Measurements from ENCODE around the gene PSMC4.

The PSMC4 gene

GRCh38 chr19:39970675-39971379 lies at the start of gene PSMC4:
TSS of gene PSMC4 (plus strand) at chr19:39971165. CDS start at chr19:39971203, 38 bp downstream.
- peak; percentile 99 for DNase-seq

- no peak for DNase-seq
Measured at GRCh38 chr19:39923862-39924261, 47.1 kb upstream of the PSMC4 start.

- DNase-seq, result no peak
Measured at GRCh38 chr19:39924389-39924788, 46.6 kb upstream of the PSMC4 start.

- DNase-seq, result no peak
Measured at GRCh38 chr19:39924952-39925351, 46.0 kb upstream of the PSMC4 start.

GRCh38 chr19:39926170-39926760 lies 44.7 kb upstream of the PSMC4 start:
- no peak for DNase-seq

GRCh38 chr19:39927076-39927475 lies 43.9 kb upstream of the PSMC4 start:
- no peak for DNase-seq

GRCh38 chr19:39927524-39928356 lies 43.2 kb upstream of the PSMC4 start:
- no peak for DNase-seq

GRCh38 chr19:39928357-39928725 lies 42.6 kb upstream of the PSMC4 start:
- DNase-seq, result no peak

- DNase-seq, result no peak
Measured at GRCh38 chr19:39929750-39930149, 41.2 kb upstream of the PSMC4 start.

GRCh38 chr19:39934584-39935363 lies 36.2 kb upstream of the PSMC4 start, which contains the start of gene FCGBP:
TSS of gene FCGBP (minus strand) at chr19:39934634.
- no peak for DNase-seq

GRCh38 chr19:39935364-39935661 lies 35.7 kb upstream of the PSMC4 start:
- DNase-seq, result no peak

GRCh38 chr19:39936020-39936419 lies 34.9 kb upstream of the PSMC4 start:
- no peak for DNase-seq

- no peak for DNase-seq
Measured at GRCh38 chr19:39936622-39937021, 34.3 kb upstream of the PSMC4 start.

- peak; percentile 62 to 74 (median 71) for DNase-seq
Measured at GRCh38 chr19:39937094-39937720, 33.8 kb upstream of the PSMC4 start.

- peak in 2 of 3 donors; percentile 65 to 78 for DNase-seq
Measured at GRCh38 chr19:39937787-39938186, 33.2 kb upstream of the PSMC4 start.

GRCh38 chr19:39939556-39939955 lies 31.4 kb upstream of the PSMC4 start:
- DNase-seq, result peak in 1 of 3 donors; percentile 62

- DNase-seq, result no peak
Measured at GRCh38 chr19:39940221-39940833, 30.6 kb upstream of the PSMC4 start.

GRCh38 chr19:39941151-39941550 lies 29.8 kb upstream of the PSMC4 start:
- DNase-seq, result no peak

GRCh38 chr19:39941615-39942365 lies 29.2 kb upstream of the PSMC4 start:
- peak; percentile 86 to 93 (median 90) for DNase-seq

GRCh38 chr19:39942366-39942730 lies 28.6 kb upstream of the PSMC4 start:
- no peak for DNase-seq

GRCh38 chr19:39943586-39943985 lies 27.4 kb upstream of the PSMC4 start:
- DNase-seq, result no peak
